ENCODE results near the gene ABR.

Gene ABR

GRCh38 chr17:964876-965275 is 214.9 kb downstream of the ABR start:
- H3K27ac ChIP-seq (ENCODE audit: insufficient read depth in 1 of 2, low read depth in 1 of 2, low read length in 2 of 2, poor library complexity in 1 of 2, severe bottlenecking in 2 of 2) = no peak overlapping the region
- WGBS (ENCODE audit: insufficient coverage) = 56% methylated on average over 9 of the region's 14 CpGs
- no peak overlapping the region for H3K4me3 ChIP-seq (ENCODE audit: control insufficient read depth in 1 of 7, extremely low read depth in 1 of 7, insufficient read depth in 4 of 7, low read depth in 2 of 7, low read length in 6 of 7)
- no peaks in the 10 kb centered on the region for H3K4me1 ChIP-seq (ENCODE audit: control extremely low read depth in 1 of 4, control insufficient read depth in 4 of 4, insufficient read depth in 4 of 4, low read length in 3 of 4)
- ChIA-PET POLR2A (interaction anchor here (0.6 kb wide), 1 partner anchor 1560 kb away, joined by 3 read pairs; no protein-coding TSS in a partner anchor), CTCF (interaction anchor here (0.6 to 1.4 kb wide), 2 partner anchors 16 to 86 kb away, joined by 3 to 6 read pairs; no protein-coding TSS in a partner anchor)
- no peaks in the 10 kb centered on the region for H3K36me3 ChIP-seq (ENCODE audit: control insufficient read depth in 4 of 4, insufficient read depth in 4 of 4, low read length in 3 of 4)
- H3K9me3 ChIP-seq (ENCODE audit: control extremely low read depth in 1 of 5, control insufficient read depth in 4 of 5, insufficient read depth in 2 of 5, low read depth in 1 of 5, low read length in 4 of 5) = no peaks in the 10 kb centered on the region
- peaks cover 5 to 49% (median 12%) of the 10 kb centered on the region in 5 experiments for H3K27me3 ChIP-seq (replicated peaks in 2 of 5; ENCODE audit: control insufficient read depth in 4 of 5, insufficient read depth in 5 of 5, low read length in 4 of 5)
- DNase-seq = peak in 1 of 3 donors; percentile 29

- 94% methylated on average over 3 of the region's 11 CpGs for WGBS (ENCODE audit: insufficient coverage)
- POLR2A ChIA-PET = no interaction called here
- CTCF ChIA-PET = no interaction called here
- no peaks in the 10 kb centered on the region for H3K9me3 ChIP-seq (ENCODE audit: control extremely low read depth in 1 of 5, control insufficient read depth in 4 of 5, insufficient read depth in 2 of 5, low read depth in 1 of 5, low read length in 4 of 5)
- no peaks in the 10 kb centered on the region for H3K4me1 ChIP-seq (ENCODE audit: control extremely low read depth in 1 of 4, control insufficient read depth in 4 of 4, insufficient read depth in 4 of 4, low read length in 3 of 4)
- no peaks in the 10 kb centered on the region for H3K36me3 ChIP-seq (ENCODE audit: control insufficient read depth in 4 of 4, insufficient read depth in 4 of 4, low read length in 3 of 4)
- DNase-seq = no peak
- no peak overlapping the region for H3K27ac ChIP-seq (ENCODE audit: insufficient read depth in 1 of 2, low read depth in 1 of 2, low read length in 2 of 2, poor library complexity in 1 of 2, severe bottlenecking in 2 of 2)
- H3K4me3 ChIP-seq (ENCODE audit: control insufficient read depth in 1 of 7, extremely low read depth in 1 of 7, insufficient read depth in 4 of 7, low read depth in 2 of 7, low read length in 6 of 7) = no peak overlapping the region
- H3K27me3 ChIP-seq (replicated peaks in 2 of 5; ENCODE audit: control insufficient read depth in 4 of 5, insufficient read depth in 5 of 5, low read length in 4 of 5) = peaks cover 4 to 32% (median 8%) of the 10 kb centered on the region in 5 experiments
Observed at GRCh38 chr17:962670-963069, 217.1 kb downstream of the ABR start.

- Histone ChIP-seq H3K4me1 (ENCODE audit: control extremely low read depth in 1 of 4, control insufficient read depth in 4 of 4, insufficient read depth in 4 of 4, low read length in 3 of 4) (no peaks in the 10 kb centered on the region), H3K27me3 (replicated peaks in 2 of 5; ENCODE audit: control insufficient read depth in 4 of 5, insufficient read depth in 5 of 5, low read length in 4 of 5) (peaks cover 4 to 32% (median 8%) of the 10 kb centered on the region in 5 experiments), H3K36me3 (ENCODE audit: control insufficient read depth in 4 of 4, insufficient read depth in 4 of 4, low read length in 3 of 4) (no peaks in the 10 kb centered on the region), H3K9me3 (ENCODE audit: control extremely low read depth in 1 of 5, control insufficient read depth in 4 of 5, insufficient read depth in 2 of 5, low read depth in 1 of 5, low read length in 4 of 5) (no peaks in the 10 kb centered on the region), H3K27ac (ENCODE audit: insufficient read depth in 1 of 2, low read depth in 1 of 2, low read length in 2 of 2, poor library complexity in 1 of 2, severe bottlenecking in 2 of 2) (no peak overlapping the region), H3K4me3 (ENCODE audit: control insufficient read depth in 1 of 7, extremely low read depth in 1 of 7, insufficient read depth in 4 of 7, low read depth in 2 of 7, low read length in 6 of 7) (no peak overlapping the region)
- ChIA-PET POLR2A (no interaction called here), CTCF (no interaction called here)
- no CpG with 5 or more reads among the region's 8 CpGs for WGBS (ENCODE audit: insufficient coverage)
- DNase-seq = no peak
Observed at GRCh38 chr17:962166-962565, 217.6 kb downstream of the ABR start.

- ChIA-PET CTCF (no interaction called here), POLR2A (no interaction called here)
- Histone ChIP-seq H3K9me3 (ENCODE audit: control extremely low read depth in 1 of 5, control insufficient read depth in 4 of 5, insufficient read depth in 2 of 5, low read depth in 1 of 5, low read length in 4 of 5) (no peaks in the 10 kb centered on the region), H3K27ac (ENCODE audit: insufficient read depth in 1 of 2, low read depth in 1 of 2, low read length in 2 of 2, poor library complexity in 1 of 2, severe bottlenecking in 2 of 2) (no peak overlapping the region), H3K4me1 (ENCODE audit: control extremely low read depth in 1 of 4, control insufficient read depth in 4 of 4, insufficient read depth in 4 of 4, low read length in 3 of 4) (no peaks in the 10 kb centered on the region), H3K27me3 (replicated peaks in 2 of 5; ENCODE audit: control insufficient read depth in 4 of 5, insufficient read depth in 5 of 5, low read length in 4 of 5) (peaks cover 0 to 15% (median 5%) of the 10 kb centered on the region in 5 experiments), H3K36me3 (ENCODE audit: control insufficient read depth in 4 of 4, insufficient read depth in 4 of 4, low read length in 3 of 4) (no peaks in the 10 kb centered on the region), H3K4me3 (ENCODE audit: control insufficient read depth in 1 of 7, extremely low read depth in 1 of 7, insufficient read depth in 4 of 7, low read depth in 2 of 7, low read length in 6 of 7) (no peak overlapping the region)
- WGBS (ENCODE audit: insufficient coverage) = 89% methylated on average over 20 of the region's 31 CpGs
- no peak for DNase-seq
Observed at GRCh38 chr17:958712-959451, 220.9 kb downstream of the ABR start.

GRCh38 chr17:957856-958421 is 221.8 kb downstream of the ABR start:
- Histone ChIP-seq H3K4me3 (ENCODE audit: control insufficient read depth in 1 of 7, extremely low read depth in 1 of 7, insufficient read depth in 4 of 7, low read depth in 2 of 7, low read length in 6 of 7) (no peak overlapping the region), H3K36me3 (ENCODE audit: control insufficient read depth in 4 of 4, insufficient read depth in 4 of 4, low read length in 3 of 4) (no peaks in the 10 kb centered on the region), H3K9me3 (ENCODE audit: control extremely low read depth in 1 of 5, control insufficient read depth in 4 of 5, insufficient read depth in 2 of 5, low read depth in 1 of 5, low read length in 4 of 5) (no peaks in the 10 kb centered on the region), H3K27me3 (replicated peaks in 2 of 5; ENCODE audit: control insufficient read depth in 4 of 5, insufficient read depth in 5 of 5, low read length in 4 of 5) (peaks cover 0 to 12% (median 5%) of the 10 kb centered on the region in 5 experiments), H3K4me1 (ENCODE audit: control extremely low read depth in 1 of 4, control insufficient read depth in 4 of 4, insufficient read depth in 4 of 4, low read length in 3 of 4) (no peaks in the 10 kb centered on the region), H3K27ac (ENCODE audit: insufficient read depth in 1 of 2, low read depth in 1 of 2, low read length in 2 of 2, poor library complexity in 1 of 2, severe bottlenecking in 2 of 2) (no peak overlapping the region)
- DNase-seq = no peak
- 90% methylated on average over 19 of the region's 20 CpGs for WGBS (ENCODE audit: insufficient coverage)
- POLR2A ChIA-PET = no interaction called here
- CTCF ChIA-PET = no interaction called here

GRCh38 chr17:956905-957304 is 222.9 kb downstream of the ABR start:
- Histone ChIP-seq H3K27ac (ENCODE audit: insufficient read depth in 1 of 2, low read depth in 1 of 2, low read length in 2 of 2, poor library complexity in 1 of 2, severe bottlenecking in 2 of 2) (no peak overlapping the region), H3K4me3 (ENCODE audit: control insufficient read depth in 1 of 7, extremely low read depth in 1 of 7, insufficient read depth in 4 of 7, low read depth in 2 of 7, low read length in 6 of 7) (no peak overlapping the region), H3K36me3 (ENCODE audit: control insufficient read depth in 4 of 4, insufficient read depth in 4 of 4, low read length in 3 of 4) (no peaks in the 10 kb centered on the region), H3K9me3 (ENCODE audit: control extremely low read depth in 1 of 5, control insufficient read depth in 4 of 5, insufficient read depth in 2 of 5, low read depth in 1 of 5, low read length in 4 of 5) (no peaks in the 10 kb centered on the region), H3K4me1 (ENCODE audit: control extremely low read depth in 1 of 4, control insufficient read depth in 4 of 4, insufficient read depth in 4 of 4, low read length in 3 of 4) (peaks cover 0 to 2% (median 1%) of the 10 kb centered on the region in 4 experiments), H3K27me3 (replicated peaks in 2 of 5; ENCODE audit: control insufficient read depth in 4 of 5, insufficient read depth in 5 of 5, low read length in 4 of 5) (peaks cover 0 to 9% (median 2%) of the 10 kb centered on the region in 5 experiments)
- 63% methylated on average over 5 of the region's 8 CpGs for WGBS (ENCODE audit: insufficient coverage)
- ChIA-PET POLR2A (no interaction called here), CTCF (interaction anchor here (1.5 kb wide), 1 partner anchor 162 kb away, joined by 3 read pairs; no protein-coding TSS in a partner anchor)
- DNase-seq = no peak

- ChIA-PET POLR2A (no interaction called here), CTCF (no interaction called here)
- H3K4me1 ChIP-seq (ENCODE audit: control extremely low read depth in 1 of 4, control insufficient read depth in 4 of 4, insufficient read depth in 4 of 4, low read length in 3 of 4) = peaks cover 0 to 7% (median 7%) of the 10 kb centered on the region in 4 experiments
- H3K36me3 ChIP-seq (ENCODE audit: control insufficient read depth in 4 of 4, insufficient read depth in 4 of 4, low read length in 3 of 4) = no peaks in the 10 kb centered on the region
- DNase-seq = no peak
- H3K9me3 ChIP-seq (ENCODE audit: control extremely low read depth in 1 of 5, control insufficient read depth in 4 of 5, insufficient read depth in 2 of 5, low read depth in 1 of 5, low read length in 4 of 5) = no peaks in the 10 kb centered on the region
- no peak overlapping the region for H3K27ac ChIP-seq (ENCODE audit: insufficient read depth in 1 of 2, low read depth in 1 of 2, low read length in 2 of 2, poor library complexity in 1 of 2, severe bottlenecking in 2 of 2)
- H3K4me3 ChIP-seq (ENCODE audit: control insufficient read depth in 1 of 7, extremely low read depth in 1 of 7, insufficient read depth in 4 of 7, low read depth in 2 of 7, low read length in 6 of 7) = no peak overlapping the region
- 87% methylated on average over 20 of the region's 23 CpGs for WGBS (ENCODE audit: insufficient coverage)
- H3K27me3 ChIP-seq (replicated peaks in 2 of 5; ENCODE audit: control insufficient read depth in 4 of 5, insufficient read depth in 5 of 5, low read length in 4 of 5) = peaks cover 0 to 28% (median 5%) of the 10 kb centered on the region in 5 experiments
Observed at GRCh38 chr17:954431-955164, 225.2 kb downstream of the ABR start.
